HG03159 (cell line): ENCODE data around the gene DNAAF1.
"Not testable (repeated sequence)": the region's sequence is repeated elsewhere in the genome, so short reads cannot be mapped to it uniquely, and the experiment has no call there.

Source experiments
- ATAC-seq: cut with Tn5 transposase; IDR thresholded peaks from one replicate; pipeline ENCODE4 v1.9.1; 2021; ENCODE audit warnings: mild to moderate bottlenecking, moderate library complexity; ENCODE audit not compliant: unreplicated experiment

The DNAAF1 gene

GRCh38 chr16:84182680-84183571, 37.8 kb downstream of the DNAAF1 start:
- ATAC-seq = no peak

- no peak for ATAC-seq
These were observed 38.4 kb downstream of the DNAAF1 start for GRCh38 chr16:84183572-84183875.

GRCh38 chr16:84183911-84184591, 38.9 kb downstream of the DNAAF1 start:
- no peak for ATAC-seq

GRCh38 chr16:84184775-84185174, 39.7 kb downstream of the DNAAF1 start:
- ATAC-seq = no peak

- ATAC-seq = peak; percentile 92
These were observed 41.8 kb downstream of the DNAAF1 start, which contains the start of gene TAF1C for GRCh38 chr16:84186685-84187437. Gene TAF1C, minus strand, starts transcription at chr16:84187057. Its CDS starts 2,069 bp downstream, at chr16:84184988.

DNA sequence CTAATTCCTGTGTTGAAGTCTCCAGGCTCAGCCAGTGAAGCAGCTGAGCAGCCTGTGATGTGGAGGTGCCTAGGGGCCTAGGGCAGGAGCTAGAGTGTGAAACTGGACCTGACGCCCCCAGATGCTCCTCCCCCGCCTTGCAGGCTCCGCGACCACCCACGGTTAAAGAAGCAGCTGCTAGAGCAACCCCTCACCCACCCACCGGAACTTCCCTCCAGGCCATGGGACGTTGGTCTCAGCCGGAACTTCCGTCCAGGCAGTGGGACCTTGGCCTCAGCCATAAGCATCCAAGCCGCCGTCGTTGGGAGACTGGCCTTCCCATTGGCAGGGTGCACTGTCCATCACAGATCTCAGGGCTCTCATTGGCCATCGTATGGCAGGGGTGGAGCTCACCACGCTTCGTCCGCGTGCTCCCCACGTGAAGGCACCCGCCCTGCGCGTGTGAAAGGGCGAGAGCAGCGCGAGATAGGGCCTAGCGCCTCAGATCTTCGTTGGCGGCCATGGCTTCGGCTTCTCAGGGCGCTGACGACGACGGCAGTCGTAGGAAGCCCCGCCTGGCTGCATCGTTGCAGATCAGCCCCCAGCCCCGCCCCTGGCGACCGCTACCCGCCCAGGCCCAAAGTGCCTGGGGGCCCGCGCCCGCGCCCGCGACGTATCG, 45.8 kb downstream of the DNAAF1 start, which contains the start of gene ADAD2:
TSS of gene ADAD2 (plus strand) at position 427 of the 658 bp plus-strand sequence. CDS start at position 501, 74 bp downstream.
- no peak for ATAC-seq

- ATAC-seq = no peak
These were observed 46.4 kb downstream of the DNAAF1 start for GRCh38 chr16:84191466-84191865.

DNA sequence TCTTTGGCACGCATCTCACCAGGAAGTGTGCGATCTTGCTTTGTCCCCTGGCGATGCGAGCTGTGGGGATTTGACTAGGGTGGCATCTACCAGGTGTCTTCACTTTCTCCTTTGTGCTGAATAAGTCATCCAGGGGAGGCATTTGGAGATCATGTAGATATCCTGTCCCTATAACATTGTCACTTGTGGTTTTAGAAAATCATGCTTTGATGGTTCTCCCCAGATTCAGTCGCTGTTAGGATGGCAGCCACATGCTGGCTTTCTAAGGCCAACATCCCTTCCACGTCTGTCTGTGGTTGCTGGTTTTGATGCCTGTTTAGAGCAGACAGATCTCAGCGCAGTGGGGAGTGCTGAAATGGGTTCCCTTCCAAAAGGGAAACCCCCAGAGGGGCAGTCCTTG, 48.4 kb downstream of the DNAAF1 start:
- ATAC-seq = no peak

DNA sequence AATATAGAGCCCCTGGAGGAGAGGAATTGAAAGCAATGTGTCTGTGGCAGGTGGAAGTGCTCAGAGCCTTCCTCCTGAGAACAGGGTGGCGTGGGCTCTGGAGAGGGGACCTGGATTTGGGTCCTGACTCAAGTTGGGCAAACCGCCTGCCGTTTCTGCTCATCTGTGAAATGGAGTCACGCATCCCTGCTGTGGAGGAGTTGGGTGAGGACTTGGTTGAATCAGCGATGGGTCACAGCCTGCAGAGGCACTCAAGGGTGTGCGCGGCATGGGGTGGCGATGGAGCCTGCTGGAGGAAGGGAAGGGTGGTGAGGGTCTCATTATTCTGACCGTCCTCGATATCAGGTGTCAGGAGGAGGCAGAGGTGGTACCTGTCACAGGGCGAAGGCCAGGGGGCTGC, 48.9 kb downstream of the DNAAF1 start:
- ATAC-seq = no peak

DNA sequence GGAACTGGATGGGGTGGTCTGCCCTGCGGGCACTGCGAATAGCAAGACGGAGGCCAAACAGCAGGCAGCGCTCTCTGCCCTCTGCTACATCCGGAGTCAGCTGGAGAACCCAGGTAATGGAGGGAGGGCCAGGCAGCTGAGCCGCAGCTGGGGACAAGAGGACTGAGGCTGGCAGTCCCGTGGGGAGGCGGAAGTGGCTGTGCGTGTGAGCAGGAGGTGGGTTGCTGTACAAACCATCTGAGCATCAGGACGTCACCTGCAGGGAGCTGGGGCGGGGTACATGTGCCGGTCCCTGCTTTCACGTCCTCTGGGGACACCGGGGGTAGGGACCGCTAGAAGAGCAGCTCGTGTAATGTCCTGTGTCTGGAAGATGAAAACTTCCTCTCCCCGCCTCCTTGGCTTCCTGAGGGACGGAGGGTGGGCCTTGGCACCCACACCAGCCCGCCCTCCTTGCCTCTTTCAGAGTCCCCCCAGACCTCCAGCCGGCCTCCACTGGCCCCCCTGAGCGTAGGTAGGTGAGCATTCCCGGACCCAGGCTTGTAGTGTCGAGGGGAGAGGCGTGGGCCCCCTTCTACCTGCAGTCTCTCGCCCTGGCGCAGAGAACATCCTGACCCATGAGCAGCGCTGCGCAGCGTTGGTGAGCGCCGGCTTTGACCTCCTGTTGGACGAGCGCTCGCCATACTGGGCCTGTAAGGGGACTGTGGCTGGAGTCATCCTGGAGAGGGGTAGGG, 49.5 kb downstream of the DNAAF1 start:
- peak; percentile 53 for ATAC-seq

DNA sequence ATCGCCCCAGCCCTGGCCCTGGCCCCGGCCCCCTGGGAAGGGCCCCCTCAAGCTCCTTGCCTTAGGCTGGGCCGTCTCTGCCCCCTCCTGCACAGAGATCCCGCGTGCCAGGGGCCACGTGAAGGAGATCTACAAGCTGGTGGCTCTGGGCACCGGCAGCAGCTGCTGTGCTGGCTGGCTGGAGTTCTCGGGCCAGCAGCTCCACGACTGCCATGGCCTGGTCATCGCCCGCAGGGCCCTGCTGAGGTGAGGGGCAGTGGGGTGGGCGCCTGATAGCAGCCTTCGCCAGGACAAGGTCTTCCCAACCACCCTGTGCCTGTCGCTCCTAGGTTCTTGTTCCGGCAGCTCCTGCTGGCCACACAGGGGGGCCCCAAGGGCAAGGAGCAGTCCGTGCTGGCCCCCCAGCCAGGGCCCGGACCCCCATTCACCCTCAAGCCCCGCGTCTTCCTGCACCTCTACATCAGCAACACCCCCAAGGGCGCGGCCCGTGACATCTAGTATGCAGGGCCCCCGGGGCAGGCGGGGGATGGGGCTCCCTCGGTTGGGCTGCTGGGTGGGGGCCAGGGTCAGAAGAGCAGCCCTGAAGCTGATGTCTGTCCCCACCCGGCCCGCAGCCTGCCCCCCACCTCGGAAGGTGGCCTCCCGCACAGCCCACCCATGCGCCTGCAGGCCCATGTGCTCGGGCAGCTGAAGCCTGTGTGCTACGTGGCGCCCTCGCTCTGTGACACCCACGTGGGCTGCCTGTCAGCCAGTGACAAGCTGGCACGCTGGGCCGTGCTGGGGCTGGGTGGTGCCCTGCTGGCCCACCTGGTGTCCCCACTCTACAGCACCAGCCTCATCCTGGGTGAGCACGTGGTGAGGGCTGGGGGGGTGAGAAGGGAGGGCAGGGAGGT, 50.3 kb downstream of the DNAAF1 start:
- no peak for ATAC-seq

DNA sequence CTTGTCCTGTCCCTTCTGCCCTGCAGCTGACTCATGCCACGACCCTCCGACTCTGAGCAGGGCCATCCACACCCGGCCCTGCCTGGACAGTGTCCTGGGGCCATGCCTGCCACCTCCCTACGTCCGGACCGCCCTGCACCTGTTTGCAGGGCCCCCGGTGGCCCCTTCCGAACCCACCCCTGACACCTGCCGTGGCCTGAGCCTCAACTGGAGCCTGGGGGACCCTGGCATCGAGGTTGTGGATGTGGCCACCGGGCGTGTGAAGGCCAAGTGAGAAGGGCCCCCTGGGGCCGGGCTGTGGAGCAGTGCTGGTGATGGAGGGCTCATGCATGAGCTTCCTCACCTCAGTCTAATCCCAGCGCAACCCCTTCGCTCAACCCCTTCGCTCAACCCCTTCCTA, 51.0 kb downstream of the DNAAF1 start:
- no peak for ATAC-seq

GRCh38 chr16:84196727-84197394, 51.8 kb downstream of the DNAAF1 start:
- no peak for ATAC-seq

DNA sequence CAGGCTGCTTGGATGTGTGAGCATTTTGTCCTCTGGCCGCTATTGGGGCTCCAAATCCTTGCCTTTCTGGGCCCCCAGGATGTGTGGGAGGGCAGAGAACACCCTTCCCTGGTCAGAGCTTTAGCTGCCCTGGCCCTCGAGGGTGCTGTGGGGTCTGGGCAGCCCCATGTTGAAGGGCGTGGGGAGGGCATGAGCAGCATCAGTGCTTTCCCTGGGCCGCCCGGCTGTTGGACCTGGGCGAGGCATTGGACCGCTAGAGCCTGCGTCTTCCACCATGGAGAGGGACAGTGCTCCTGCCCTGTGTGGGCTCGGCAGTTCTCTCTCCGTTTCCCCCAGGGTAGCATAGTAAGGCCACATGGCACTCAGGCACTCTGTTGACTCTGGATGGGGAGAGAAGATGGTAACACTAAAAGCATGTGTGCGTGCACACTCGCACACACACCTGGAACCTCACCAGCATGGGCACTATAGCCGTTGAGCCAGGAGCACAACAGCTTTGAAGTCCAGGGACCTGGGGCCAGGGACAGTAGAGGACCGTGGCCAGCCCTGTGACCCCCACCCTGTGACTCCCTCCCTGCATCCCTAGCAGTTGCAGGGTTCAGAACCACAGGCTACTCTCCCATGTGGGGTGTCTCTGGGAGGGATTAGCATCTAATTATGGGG, 52.5 kb downstream of the DNAAF1 start:
- ATAC-seq = no peak

GRCh38 chr16:84198401-84198800, 53.3 kb downstream of the DNAAF1 start:
- ATAC-seq = no peak

- no peak for ATAC-seq
These were observed 54.0 kb downstream of the DNAAF1 start for GRCh38 chr16:84199097-84199496.

DNA sequence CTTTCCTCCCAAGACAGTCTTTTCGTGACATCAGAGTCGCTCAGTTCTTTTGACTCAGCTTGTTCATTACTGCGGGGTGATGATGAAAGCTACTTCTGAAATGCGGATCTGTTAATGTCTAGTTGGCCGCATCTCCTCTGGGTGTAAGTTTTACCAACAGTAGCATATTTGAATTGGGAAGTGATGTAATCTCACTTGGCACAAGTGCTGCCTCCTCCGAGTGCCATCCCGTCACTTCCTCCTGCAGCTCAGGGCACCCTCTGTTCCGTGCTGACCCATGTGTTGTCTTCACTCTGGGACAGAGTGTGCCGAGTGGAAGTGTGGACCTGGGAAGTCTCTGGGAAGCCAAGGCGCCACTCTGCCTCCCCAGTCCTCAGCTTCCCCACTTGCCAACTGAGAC, 54.8 kb downstream of the DNAAF1 start:
- no peak for ATAC-seq

DNA sequence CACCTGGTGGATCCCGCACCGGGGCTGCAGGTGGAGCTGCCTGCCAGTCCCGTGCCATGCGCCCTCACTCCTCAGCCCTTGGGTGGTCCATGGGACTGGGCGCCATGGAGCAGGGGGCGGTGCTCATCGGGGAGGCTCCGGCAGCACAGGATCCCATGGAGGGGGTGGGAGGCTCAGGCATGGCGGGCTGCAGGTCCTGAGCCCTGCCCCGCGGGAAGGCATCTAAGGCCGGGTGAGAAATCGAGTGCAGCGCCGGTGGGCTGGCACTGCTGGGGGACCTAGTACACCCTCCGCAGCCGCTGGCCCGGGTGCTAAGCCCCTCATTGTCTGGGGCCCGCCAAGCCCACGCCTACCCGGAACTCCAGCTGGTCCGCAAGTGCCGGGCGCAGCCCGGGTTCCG, 59.4 kb downstream of the DNAAF1 start:
- ATAC-seq = not testable (repeated sequence)
